Measurements from ENCODE around the gene GAL3ST2.

- TF ChIP-seq, protein P1, sequence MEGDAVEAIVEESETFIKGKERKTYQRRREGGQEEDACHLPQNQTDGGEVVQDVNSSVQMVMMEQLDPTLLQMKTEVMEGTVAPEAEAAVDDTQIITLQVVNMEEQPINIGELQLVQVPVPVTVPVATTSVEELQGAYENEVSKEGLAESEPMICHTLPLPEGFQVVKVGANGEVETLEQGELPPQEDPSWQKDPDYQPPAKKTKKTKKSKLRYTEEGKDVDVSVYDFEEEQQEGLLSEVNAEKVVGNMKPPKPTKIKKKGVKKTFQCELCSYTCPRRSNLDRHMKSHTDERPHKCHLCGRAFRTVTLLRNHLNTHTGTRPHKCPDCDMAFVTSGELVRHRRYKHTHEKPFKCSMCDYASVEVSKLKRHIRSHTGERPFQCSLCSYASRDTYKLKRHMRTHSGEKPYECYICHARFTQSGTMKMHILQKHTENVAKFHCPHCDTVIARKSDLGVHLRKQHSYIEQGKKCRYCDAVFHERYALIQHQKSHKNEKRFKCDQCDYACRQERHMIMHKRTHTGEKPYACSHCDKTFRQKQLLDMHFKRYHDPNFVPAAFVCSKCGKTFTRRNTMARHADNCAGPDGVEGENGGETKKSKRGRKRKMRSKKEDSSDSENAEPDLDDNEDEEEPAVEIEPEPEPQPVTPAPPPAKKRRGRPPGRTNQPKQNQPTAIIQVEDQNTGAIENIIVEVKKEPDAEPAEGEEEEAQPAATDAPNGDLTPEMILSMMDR (conservative IDR thresholded peaks at IDR 0.05; ENCODE audit: low read depth, low read length): no peak
- TF ChIP-seq EZH2phosphoT487 (IDR thresholded peaks at IDR 0.05; ENCODE audit: borderline replicate concordance, low read length): no peak
- TF ChIP-seq EZH2 (IDR thresholded peaks at IDR 0.05; ENCODE audit: low read length, unreplicated experiment): no peak
Measured at GRCh38 chr2:241775223-241776177, 1.1 kb upstream of the GAL3ST2 start.

All from PC-3 (cell line).